Hepatocyte (in vitro differentiated cells): ENCODE results near the gene SLC16A7.

Experiments
- EZH2 ChIP-seq: fragments of 200-600 bp; sonication (generic); IDR thresholded peaks from 2 replicates; pipeline ENCODE4 v1.6.1; 2016; ENCODE audit warnings: antibody characterized with exemption, mild to moderate bottlenecking, borderline replicate concordance
- EZH2phosphoT487 ChIP-seq: fragments of 200-600 bp; sonication (generic); IDR thresholded peaks from one replicate; pipeline ENCODE4 v1.6.1; 2018; ENCODE audit warnings: antibody characterized with exemption, mild to moderate bottlenecking, low read depth, moderate library complexity; ENCODE audit not compliant: unreplicated experiment, severe bottlenecking
- TF ChIP-seq, protein P1 (sequence below): fragments of 200-600 bp; sonication (generic); IDR thresholded peaks from 2 replicates; pipeline ENCODE4 v1.5.1; 2016; ENCODE audit warnings: antibody characterized with exemption, mild to moderate bottlenecking; ENCODE audit not compliant: poor library complexity

DNA sequence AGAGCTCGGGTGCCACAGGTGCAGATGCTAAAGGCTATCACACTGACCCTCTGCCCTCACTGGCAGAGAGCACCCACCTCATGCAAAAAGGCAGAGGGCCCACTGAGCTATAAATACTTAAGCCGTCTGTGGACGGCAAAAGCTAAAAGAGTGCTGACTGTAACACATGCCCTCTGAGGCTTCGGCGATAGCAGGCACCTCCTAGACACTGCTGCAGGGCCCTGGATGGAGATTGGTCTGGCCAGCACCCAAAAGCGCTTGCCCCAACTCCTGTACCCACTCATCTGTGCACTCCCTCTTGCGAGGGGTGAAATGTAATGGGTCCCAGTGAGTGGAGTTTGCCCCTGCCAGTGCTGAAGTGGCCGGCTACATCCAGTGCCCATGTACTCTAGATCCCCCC is 148.7 kb downstream of the SLC16A7 start:
- TF ChIP-seq, protein P1, sequence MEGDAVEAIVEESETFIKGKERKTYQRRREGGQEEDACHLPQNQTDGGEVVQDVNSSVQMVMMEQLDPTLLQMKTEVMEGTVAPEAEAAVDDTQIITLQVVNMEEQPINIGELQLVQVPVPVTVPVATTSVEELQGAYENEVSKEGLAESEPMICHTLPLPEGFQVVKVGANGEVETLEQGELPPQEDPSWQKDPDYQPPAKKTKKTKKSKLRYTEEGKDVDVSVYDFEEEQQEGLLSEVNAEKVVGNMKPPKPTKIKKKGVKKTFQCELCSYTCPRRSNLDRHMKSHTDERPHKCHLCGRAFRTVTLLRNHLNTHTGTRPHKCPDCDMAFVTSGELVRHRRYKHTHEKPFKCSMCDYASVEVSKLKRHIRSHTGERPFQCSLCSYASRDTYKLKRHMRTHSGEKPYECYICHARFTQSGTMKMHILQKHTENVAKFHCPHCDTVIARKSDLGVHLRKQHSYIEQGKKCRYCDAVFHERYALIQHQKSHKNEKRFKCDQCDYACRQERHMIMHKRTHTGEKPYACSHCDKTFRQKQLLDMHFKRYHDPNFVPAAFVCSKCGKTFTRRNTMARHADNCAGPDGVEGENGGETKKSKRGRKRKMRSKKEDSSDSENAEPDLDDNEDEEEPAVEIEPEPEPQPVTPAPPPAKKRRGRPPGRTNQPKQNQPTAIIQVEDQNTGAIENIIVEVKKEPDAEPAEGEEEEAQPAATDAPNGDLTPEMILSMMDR: no peak
- TF ChIP-seq EZH2phosphoT487: no peak
- TF ChIP-seq EZH2: no peak
